Osteoblast (primary cell): Measurements from ENCODE around the gene BTG3. TPM values are rescaled to one million over a fixed set of nuclear protein-coding genes. Genes with fewer than 3 reads are reported as not detected.

Experiments used
- DNase-seq: peaks from one replicate; pipeline ENCODE4 v3.0.0; 2011; ENCODE audit warnings: low spot score, mixed read lengths; ENCODE audit not compliant: insufficient read length; ENCODE audit errors: missing footprints
- H2AFZ ChIP-seq: 2 replicates; pipeline ENCODE4 v1.6.0; 2011; ENCODE audit warnings: mild to moderate bottlenecking, low read length
- H3K27ac ChIP-seq: 2 replicates; pipeline ENCODE4 v1.5.1; 2011; ENCODE audit warnings: mild to moderate bottlenecking, low read depth, low read length, moderate library complexity
- H3K27me3 ChIP-seq: 2 replicates; pipeline ENCODE4 v1.6.0; 2012; ENCODE audit warnings: mild to moderate bottlenecking, control low read depth, inconsistent platforms, low read length, moderate library complexity; ENCODE audit not compliant: insufficient read depth
- H3K36me3 ChIP-seq: 2 replicates; pipeline ENCODE4 v1.5.1; 2011; ENCODE audit warnings: mild to moderate bottlenecking, low read length, control low read depth, moderate library complexity; ENCODE audit not compliant: insufficient read depth
- H3K4me1 ChIP-seq: 2 replicates; pipeline ENCODE4 v1.5.1; 2011; ENCODE audit warnings: mild to moderate bottlenecking, low read length, control low read depth, moderate library complexity; ENCODE audit not compliant: insufficient read depth
- H3K4me2 ChIP-seq: 2 replicates; pipeline ENCODE4 v1.6.0; 2011; ENCODE audit warnings: mild to moderate bottlenecking, low read length; ENCODE audit not compliant: insufficient read depth
- H3K4me3 ChIP-seq: fragments of 200-600 bp; sonication (generic); 3 replicates; pipeline ENCODE4 v1.5.1; 2012; ENCODE audit warnings: mild to moderate bottlenecking, low read length, inconsistent platforms; ENCODE audit not compliant: insufficient read depth
- H3K79me2 ChIP-seq: 2 replicates; pipeline ENCODE4 v1.6.0; 2012; ENCODE audit warnings: mild to moderate bottlenecking, low read length, control low read depth, inconsistent platforms; ENCODE audit not compliant: insufficient read depth
- H3K9me3 ChIP-seq: 2 replicates; pipeline ENCODE4 v1.5.1; 2011; ENCODE audit warnings: low read depth, low read length, control low read depth
- H4K20me1 ChIP-seq: 2 replicates; pipeline ENCODE4 v1.6.0; 2012; ENCODE audit warnings: mild to moderate bottlenecking, low read length, control low read depth; ENCODE audit not compliant: insufficient read depth
- small RNA-seq: library from RNA; depleted of rRNA; stranded (forward); fragments of <200 nt; gene quantifications from one replicate; pipeline ENCODE3, GENCODE V24; 2012
- total RNA-seq: library from RNA; depleted of rRNA; stranded (reverse); fragments of >200 nt; gene quantifications from 2 replicates; pipeline ENCODE4 v1.2.3, GENCODE V29; 2012
- TF ChIP-seq, protein P1 (sequence below): IDR thresholded peaks from 2 replicates; pipeline ENCODE4 v1.5.1; 2011; ENCODE audit warnings: mild to moderate bottlenecking, low read depth, low read length, moderate library complexity; ENCODE audit errors: extremely low read depth

BTG3 gene
- total RNA-seq, 1 donor, result 22.4 TPM

DNA sequence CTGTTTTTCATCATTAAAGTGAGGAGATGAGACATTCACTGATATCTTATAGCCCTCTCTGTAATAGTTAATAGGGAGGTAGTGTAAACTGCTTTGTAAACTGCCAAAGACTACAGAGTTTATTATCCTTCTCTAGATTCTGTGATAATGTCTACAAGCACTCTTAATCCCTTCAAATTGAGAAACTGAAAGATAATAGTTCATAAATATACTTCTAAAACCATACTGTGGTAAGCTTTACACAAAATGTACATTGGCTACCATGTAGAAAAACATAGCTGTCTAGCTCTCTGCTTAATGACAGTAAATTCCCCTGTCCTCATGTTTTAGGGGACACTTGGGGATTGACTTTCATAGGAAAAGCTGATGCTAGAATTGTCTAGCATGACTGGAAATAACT is 60.3 kb downstream of the BTG3 start:
- H3K36me3 ChIP-seq, result no peaks in the 10 kb centered on the region
- H2AFZ ChIP-seq, result no peak overlapping the region
- H3K79me2 ChIP-seq, result no peaks in the 10 kb centered on the region
- DNase-seq, result no peak
- H3K4me2 ChIP-seq, result no peak overlapping the region
- TF ChIP-seq, protein P1, sequence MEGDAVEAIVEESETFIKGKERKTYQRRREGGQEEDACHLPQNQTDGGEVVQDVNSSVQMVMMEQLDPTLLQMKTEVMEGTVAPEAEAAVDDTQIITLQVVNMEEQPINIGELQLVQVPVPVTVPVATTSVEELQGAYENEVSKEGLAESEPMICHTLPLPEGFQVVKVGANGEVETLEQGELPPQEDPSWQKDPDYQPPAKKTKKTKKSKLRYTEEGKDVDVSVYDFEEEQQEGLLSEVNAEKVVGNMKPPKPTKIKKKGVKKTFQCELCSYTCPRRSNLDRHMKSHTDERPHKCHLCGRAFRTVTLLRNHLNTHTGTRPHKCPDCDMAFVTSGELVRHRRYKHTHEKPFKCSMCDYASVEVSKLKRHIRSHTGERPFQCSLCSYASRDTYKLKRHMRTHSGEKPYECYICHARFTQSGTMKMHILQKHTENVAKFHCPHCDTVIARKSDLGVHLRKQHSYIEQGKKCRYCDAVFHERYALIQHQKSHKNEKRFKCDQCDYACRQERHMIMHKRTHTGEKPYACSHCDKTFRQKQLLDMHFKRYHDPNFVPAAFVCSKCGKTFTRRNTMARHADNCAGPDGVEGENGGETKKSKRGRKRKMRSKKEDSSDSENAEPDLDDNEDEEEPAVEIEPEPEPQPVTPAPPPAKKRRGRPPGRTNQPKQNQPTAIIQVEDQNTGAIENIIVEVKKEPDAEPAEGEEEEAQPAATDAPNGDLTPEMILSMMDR, result no peak
- H3K9me3 ChIP-seq, result no peaks in the 10 kb centered on the region
- peaks cover 4% of the 10 kb centered on the region for H3K27me3 ChIP-seq
- H3K4me3 ChIP-seq, result no peak overlapping the region
- no peaks in the 10 kb centered on the region for H3K4me1 ChIP-seq
- no peak overlapping the region for H3K27ac ChIP-seq
- no peaks in the 10 kb centered on the region for H4K20me1 ChIP-seq

DNA sequence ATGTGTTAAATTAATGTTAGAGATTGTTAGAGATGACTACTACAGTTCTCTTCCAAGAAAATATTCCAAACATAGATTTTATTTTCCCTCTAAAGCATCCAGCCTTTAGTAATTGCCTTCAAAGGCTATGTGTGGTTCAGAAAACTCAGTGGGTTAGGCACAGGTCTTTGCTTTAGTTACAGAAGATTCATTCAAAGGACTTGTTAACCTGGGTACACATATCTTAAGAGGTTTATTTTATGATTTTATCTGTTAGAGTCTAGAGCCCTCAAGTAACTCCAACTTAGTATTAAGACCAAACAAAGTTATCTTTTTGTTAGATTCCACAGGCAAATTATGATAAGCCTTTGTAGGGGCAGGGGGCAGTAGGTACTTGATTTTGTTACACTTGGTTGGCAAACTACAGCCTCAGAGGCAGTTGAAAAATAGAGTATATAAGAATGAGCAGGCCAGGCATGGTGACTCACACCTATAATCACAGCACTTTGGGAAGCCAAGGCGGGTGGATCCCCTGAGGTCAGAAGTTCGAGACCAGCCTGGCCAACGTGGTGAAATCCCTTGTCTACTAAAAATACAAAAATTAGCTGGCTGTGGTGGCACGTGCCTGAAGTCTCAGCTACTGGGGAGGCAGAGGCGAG is 61.9 kb downstream of the BTG3 start:
- H3K27ac ChIP-seq, result no peak overlapping the region
- peaks cover under 1% of the 10 kb centered on the region for H3K27me3 ChIP-seq
- no peak overlapping the region for H2AFZ ChIP-seq
- H3K4me2 ChIP-seq, result no peak overlapping the region
- TF ChIP-seq, protein P1, result no peak
- DNase-seq, result no peak
- no peak overlapping the region for H3K4me3 ChIP-seq
- no peaks in the 10 kb centered on the region for H3K36me3 ChIP-seq
- no peaks in the 10 kb centered on the region for H3K9me3 ChIP-seq
- H4K20me1 ChIP-seq, result no peaks in the 10 kb centered on the region
- H3K79me2 ChIP-seq, result no peaks in the 10 kb centered on the region
- H3K4me1 ChIP-seq, result no peaks in the 10 kb centered on the region

DNA sequence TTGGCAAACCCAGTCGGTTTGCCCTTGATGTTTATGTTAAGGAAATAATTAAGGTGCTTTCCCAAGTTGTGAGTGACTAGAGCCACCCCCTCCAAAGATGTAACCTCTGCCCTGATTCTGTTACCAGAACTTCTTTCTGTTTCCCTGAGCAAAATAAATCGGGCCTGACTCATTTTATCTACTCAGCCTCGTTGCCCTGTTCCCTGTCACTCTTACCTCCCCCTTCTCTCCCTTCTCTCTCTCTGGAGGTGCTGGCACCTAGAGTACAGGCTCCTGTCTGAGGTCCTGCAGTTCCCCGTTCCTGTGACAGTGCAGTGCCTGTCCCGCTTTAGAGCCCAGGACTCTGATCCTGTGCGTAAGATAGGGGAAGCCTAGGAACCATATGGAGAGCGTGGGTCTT is 64.4 kb downstream of the BTG3 start:
- H3K27ac ChIP-seq, result no peak overlapping the region
- H3K27me3 ChIP-seq, result no peaks in the 10 kb centered on the region
- no peaks in the 10 kb centered on the region for H3K4me1 ChIP-seq
- H3K4me2 ChIP-seq, result no peak overlapping the region
- no peaks in the 10 kb centered on the region for H3K9me3 ChIP-seq
- TF ChIP-seq, protein P1, result no peak
- no peak overlapping the region for H3K4me3 ChIP-seq
- H4K20me1 ChIP-seq, result no peaks in the 10 kb centered on the region
- H3K36me3 ChIP-seq, result no peaks in the 10 kb centered on the region
- H3K79me2 ChIP-seq, result no peaks in the 10 kb centered on the region
- H2AFZ ChIP-seq, result no peak overlapping the region
- no peak for DNase-seq

DNA sequence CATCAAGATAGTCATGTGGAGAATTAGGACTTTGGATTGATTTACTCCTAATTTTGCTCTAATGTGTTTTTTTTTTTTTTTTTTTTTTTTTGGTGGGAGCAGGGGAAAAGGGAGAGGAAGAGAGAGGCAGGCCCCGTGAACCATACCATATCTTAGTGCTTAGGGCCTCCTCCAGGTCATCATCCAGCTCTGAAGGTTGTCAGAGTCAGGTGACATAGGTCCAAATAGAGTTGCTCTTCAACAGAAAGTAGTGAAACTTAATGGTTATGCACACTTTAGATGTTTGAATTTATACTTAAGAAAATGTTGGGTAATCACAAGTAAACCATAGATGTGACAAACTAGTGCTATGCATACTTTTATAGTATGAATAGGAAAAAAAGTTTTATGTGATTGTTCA is 67.7 kb downstream of the BTG3 start:
- Histone ChIP-seq H3K9me3 (no peaks in the 10 kb centered on the region), H3K36me3 (no peaks in the 10 kb centered on the region), H3K79me2 (no peaks in the 10 kb centered on the region), H4K20me1 (no peaks in the 10 kb centered on the region), H3K4me2 (no peak overlapping the region), H3K27ac (no peak overlapping the region), H3K27me3 (peaks cover 3% of the 10 kb centered on the region), H3K4me3 (no peak overlapping the region), H2AFZ (no peak overlapping the region), H3K4me1 (no peaks in the 10 kb centered on the region)
- TF ChIP-seq, protein P1, result no peak
- DNase-seq, result no peak

Small RNA genes within 50 kb of the gene (small RNA-seq; reads per million reads assigned to genes)
- gene RF00019, result not detected

Other genes with a start within 250 kb of the BTG3 start
- under 0.01 and 0.36 TPM in 2 replicates for gene CXADR, start 99.9 kb downstream of the BTG3 start, total RNA-seq
- 18.1 and 19.7 TPM in 2 replicates for gene C21orf91, start 206.5 kb upstream of the BTG3 start, total RNA-seq